Upper lobe of left lung (tissue), 6 donors: ENCODE data around the gene ELOVL3. TPM values are rescaled to one million over a fixed set of nuclear protein-coding genes. Genes with fewer than 3 reads are reported as not detected.

ENCODE experiments used
- ATAC-seq, 2 donors: fragments of 200-7000 bp; cut with Tn5 transposase; one replicate each; pipeline ENCODE4 v1.9.1; 2022; ENCODE audit warnings: mild to moderate bottlenecking in 2 of 2, moderate library complexity in 2 of 2; ENCODE audit not compliant: low FRiP score in 2 of 2
- DNase-seq, 2 donors: peaks; one replicate each; pipeline ENCODE4 v3.0.0-alpha.2; 2019 to 2020
- H3K27ac ChIP-seq, 4 donors: fragments of 200-600 bp; sonication (generic); one replicate each; pipeline ENCODE4 v1.5.1; 2016 to 2019
- H3K27me3 ChIP-seq, 4 donors: fragments of 200-600 bp; sonication (generic); one replicate each; pipeline ENCODE4 v1.5.1; 2017 to 2019
- H3K36me3 ChIP-seq, 4 donors: fragments of 200-600 bp; sonication (generic); one replicate each; pipeline ENCODE4 v1.5.1; 2016 to 2019
- H3K4me1 ChIP-seq, 4 donors: fragments of 200-600 bp; sonication (generic); one replicate each; pipeline ENCODE4 v1.5.1; 2018 to 2019
- H3K4me3 ChIP-seq, 4 donors: fragments of 200-600 bp; sonication (generic); one replicate each; pipeline ENCODE4 v1.5.1; 2017 to 2019; ENCODE audit warnings: mild to moderate bottlenecking in 2 of 4, moderate library complexity in 1 of 4
- H3K9me3 ChIP-seq, 4 donors: fragments of 200-600 bp; sonication (generic); one replicate each; pipeline ENCODE4 v1.5.1; 2018 to 2019
- CTCF ChIP-seq, 6 experiments: fragments of 450-650 bp in 4 of 6; fragments of 200-600 bp in 2 of 6; sonication (generic) in 2 of 6; IDR thresholded peaks; one replicate each; pipeline ENCODE4 v1.5.1; 2016 to 2019; ENCODE audit warnings: antibody characterized with exemption in 6 of 6
- EP300 ChIP-seq, 4 donors: sonication (generic); formaldehyde crosslinking; IDR thresholded peaks; one replicate each; pipeline ENCODE4 v1.5.1; 2017; ENCODE audit warnings: antibody characterized with exemption in 4 of 4, control low read depth in 2 of 4
- POLR2A ChIP-seq, 4 donors: fragments of 450-650 bp; IDR thresholded peaks; one replicate each; pipeline ENCODE4 v1.5.1; 2016 to 2017; ENCODE audit warnings: antibody characterized with exemption in 4 of 4, mild to moderate bottlenecking in 2 of 4
- POLR2AphosphoS5 ChIP-seq, 2 donors: sonication (generic); formaldehyde crosslinking; IDR thresholded peaks; one replicate each; pipeline ENCODE4 v1.5.1; 2017; ENCODE audit warnings: antibody characterized with exemption in 2 of 2
- WGBS, 2 donors: methylation state at CpG; one replicate each; pipeline ENCODE4 v1.1.5; 2017 to 2018; 5-methylcytosine and 5-hydroxymethylcytosine counted together
- total RNA-seq, 6 donors: library from RNA; depleted of rRNA in 4 of 6; stranded (reverse); fragments of >200 nt in 4 of 6; gene quantifications; one replicate each; pipeline versions ENCODE4 v1.1.0 to v1.2.1, GENCODE V29; 2016 to 2021
- donor health status: DM: no; HTN: no; CAD: no; lungs with moderate emphysema.
- donor health status: DM: no; HTN: yes; CAD: no; lungs with severe emphysema.

Gene ELOVL3
- total RNA-seq, 6 donors from 2014 or later: 0.46 to 2.7 (median 1.1) TPM; not detected in 3

DNA sequence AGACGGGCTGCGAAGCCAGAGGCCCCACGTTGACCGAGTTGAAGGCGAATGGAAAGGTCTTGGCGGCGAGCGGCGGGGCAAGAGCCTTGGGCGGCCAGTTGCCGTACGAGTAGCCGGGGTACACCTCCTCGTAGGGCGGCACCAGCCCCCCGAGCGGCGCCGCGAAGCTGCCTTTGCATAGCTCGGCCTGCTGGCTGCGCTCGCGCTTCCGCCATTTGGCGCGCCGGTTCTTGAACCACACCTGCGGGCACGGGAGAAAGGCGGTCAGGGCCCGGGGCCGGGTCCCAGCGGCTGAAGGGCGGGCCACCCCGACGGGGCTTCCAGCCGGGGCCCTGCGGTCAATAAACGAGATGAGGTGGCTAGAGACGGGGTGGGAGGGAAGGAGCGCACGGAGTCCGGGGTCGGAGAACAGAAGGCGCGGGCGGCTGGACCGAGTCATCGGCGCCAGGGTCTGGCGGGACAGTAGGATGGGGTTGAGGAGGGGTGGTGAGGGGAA, 4.8 kb downstream of the ELOVL3 start:
- peak overlapping the region in 3 of 4 donors; percentile 45 to 59 (median 49) for H3K4me3 ChIP-seq
- WGBS, 2 donors: 2 to 9% methylated on average over 18 to 26 of the region's 52 CpGs
- no peaks in the 10 kb centered on the region for H3K36me3 ChIP-seq
- no peak for TF ChIP-seq POLR2A (IDR thresholded peaks at IDR 0.05)
- no peak for TF ChIP-seq EP300 (IDR thresholded peaks at IDR 0.05)
- peak in 4 of 6 experiments; percentile 17 to 52 (median 42) for TF ChIP-seq CTCF (IDR thresholded peaks at IDR 0.05)
- no peak for TF ChIP-seq POLR2AphosphoS5 (IDR thresholded peaks at IDR 0.05)
- peak in 1 of 2 donors; percentile 12 for ATAC-seq
- peak; percentile 62 to 91 for DNase-seq
- H3K27ac ChIP-seq: no peak overlapping the region
- peaks cover 0 to 26% (median 15%) of the 10 kb centered on the region in 4 donors for H3K27me3 ChIP-seq
- H3K4me1 ChIP-seq: peaks cover 28 to 40% (median 37%) of the 10 kb centered on the region in 4 donors
- no peaks in the 10 kb centered on the region for H3K9me3 ChIP-seq

- Histone ChIP-seq H3K9me3 (no peaks in the 10 kb centered on the region), H3K27me3 (peaks cover 0 to 26% (median 15%) of the 10 kb centered on the region in 4 donors), H3K4me1 (peaks cover 24 to 33% (median 32%) of the 10 kb centered on the region in 4 donors), H3K27ac (no peak overlapping the region), H3K36me3 (no peaks in the 10 kb centered on the region), H3K4me3 (peak overlapping the region in 3 of 4 donors; percentile 45 to 59 (median 49))
- ATAC-seq (peak; percentile 58 to 60), DNase-seq (peak; percentile 69 to 89)
- TF ChIP-seq CTCF (IDR thresholded peaks at IDR 0.05) (peak; percentile 54 to 90 (median 84)), POLR2AphosphoS5 (IDR thresholded peaks at IDR 0.05) (no peak)
- WGBS, 2 donors: 16 to 34% methylated on average over 23 to 62 of the region's 76 CpGs
Measured at GRCh38 chr10:102231357-102232318, 5.5 kb downstream of the ELOVL3 start.

GRCh38 chr10:102233997-102234396, 7.9 kb downstream of the ELOVL3 start:
- peaks cover 0 to 24% (median 15%) of the 10 kb centered on the region in 4 donors for H3K27me3 ChIP-seq
- no peak for ATAC-seq
- peaks cover 21 to 23% (median 23%) of the 10 kb centered on the region in 4 donors for H3K4me1 ChIP-seq
- H3K36me3 ChIP-seq: no peaks in the 10 kb centered on the region
- no peak overlapping the region for H3K4me3 ChIP-seq
- 60 to 73% methylated on average over 1 of the region's 1 CpG for WGBS, 2 donors
- no peak overlapping the region for H3K27ac ChIP-seq
- H3K9me3 ChIP-seq: no peaks in the 10 kb centered on the region
- TF ChIP-seq EP300 (IDR thresholded peaks at IDR 0.05) (no peak), POLR2AphosphoS5 (IDR thresholded peaks at IDR 0.05) (no peak), CTCF (IDR thresholded peaks at IDR 0.05) (no peak), POLR2A (IDR thresholded peaks at IDR 0.05) (no peak)
- DNase-seq: no peak

DNA sequence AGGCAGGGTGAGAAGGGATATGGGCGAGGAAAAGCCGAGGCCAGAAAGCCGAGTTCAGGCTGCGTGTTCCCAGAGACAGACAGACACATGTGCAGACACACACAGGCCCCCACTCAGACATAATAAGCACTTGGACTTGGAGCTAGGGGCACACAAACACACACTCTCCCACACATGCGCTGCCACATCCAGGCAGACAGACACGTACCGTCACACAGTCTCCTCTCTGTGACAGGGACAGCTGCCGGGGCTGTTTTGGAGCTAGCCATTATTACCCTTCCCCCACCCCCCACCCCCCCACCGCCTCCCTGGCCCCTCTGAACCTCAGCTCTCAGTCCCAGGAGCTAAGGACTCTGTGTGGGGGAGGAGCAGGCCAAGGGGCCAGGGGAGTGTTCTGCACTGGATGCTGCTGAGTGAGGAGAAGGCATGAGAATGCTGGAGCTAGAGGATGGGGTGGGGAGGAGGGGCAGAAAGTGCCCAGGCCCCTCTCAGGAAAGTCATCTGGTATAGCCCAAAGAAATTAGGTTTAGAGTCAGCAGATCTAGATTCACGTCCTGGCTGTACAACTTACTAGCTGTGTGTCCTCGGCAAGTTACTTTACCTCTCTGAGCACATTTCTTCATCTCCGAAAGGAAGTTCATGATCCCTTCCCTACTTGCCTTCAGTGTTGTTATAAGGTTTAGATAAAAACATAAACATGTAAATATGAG, 8.9 kb downstream of the ELOVL3 start:
- Histone ChIP-seq H3K36me3 (no peaks in the 10 kb centered on the region), H3K27me3 (peaks cover 0 to 19% (median 14%) of the 10 kb centered on the region in 4 donors), H3K9me3 (no peaks in the 10 kb centered on the region), H3K4me3 (no peak overlapping the region), H3K4me1 (peaks cover 19 to 20% (median 20%) of the 10 kb centered on the region in 4 donors), H3K27ac (no peak overlapping the region)
- 76 to 77% methylated on average over 12 of the region's 12 CpGs for WGBS, 2 donors
- ATAC-seq: no peak
- TF ChIP-seq EP300 (IDR thresholded peaks at IDR 0.05): no peak
- TF ChIP-seq POLR2A (IDR thresholded peaks at IDR 0.05): no peak
- TF ChIP-seq POLR2AphosphoS5 (IDR thresholded peaks at IDR 0.05): no peak
- DNase-seq: no peak

GRCh38 chr10:102235598-102235920, 9.5 kb downstream of the ELOVL3 start:
- Histone ChIP-seq H3K36me3 (no peaks in the 10 kb centered on the region), H3K4me3 (no peak overlapping the region), H3K27me3 (peaks cover 0 to 17% (median 11%) of the 10 kb centered on the region in 4 donors), H3K27ac (no peak overlapping the region), H3K9me3 (no peaks in the 10 kb centered on the region), H3K4me1 (peaks cover 16 to 20% (median 18%) of the 10 kb centered on the region in 4 donors)
- TF ChIP-seq EP300 (IDR thresholded peaks at IDR 0.05): no peak
- TF ChIP-seq POLR2A (IDR thresholded peaks at IDR 0.05): no peak
- TF ChIP-seq POLR2AphosphoS5 (IDR thresholded peaks at IDR 0.05): no peak
- TF ChIP-seq CTCF (IDR thresholded peaks at IDR 0.05): no peak
- no peak for ATAC-seq
- 89% methylated on average over 1 of the region's 1 CpG for WGBS, 2 donors
- no peak for DNase-seq
